K562 (cell line): ENCODE results near the gene MOB3B. TPM values are rescaled to one million over a fixed set of nuclear protein-coding genes. Genes with fewer than 3 reads are reported as not detected.

Experiments used
- ATAC-seq: fragments of 200-7000 bp; cut with Tn5 transposase; 3 replicates; pipeline ENCODE4 v1.9.1; 2020; ENCODE audit warnings: moderate library complexity
- BruUV-seq: library from RNA; stranded (reverse); fragments of 400-500 nt; replicated peaks from 2 replicates; lab custom pipeline; 2021; lab: Mats Ljungman, UMichigan
- CTCF ChIA-PET: fragments of 300-600 bp; formaldehyde crosslinking; extraction: SDS; loops from one replicate; lab custom pipeline; 2021; ENCODE audit warnings: low intra/inter-chr PET ratio; lab: Yijun Ruan, JAX
- POLR2A ChIA-PET: fragments of 300-600, 350-650 bp; sonication (Branson Sonifier 250); formaldehyde crosslinking; extraction: SDS; loops from one replicate; lab custom pipeline; 2021; ENCODE audit warnings: antibody characterized with exemption, inconsistent platforms; lab: Yijun Ruan, JAX
- DNase-seq, 4 experiments: peaks; one replicate each; pipeline versions ENCODE4 v3.0.0 to v3.0.0-alpha.2; 2011 to 2018; ENCODE audit warnings: low spot score in 3 of 4, mixed read lengths in 3 of 4; ENCODE audit errors: extremely low read depth in 1 of 4
- FAIRE-seq: peaks from 2 replicates; lab custom pipeline; 2011; peaks lifted over from hg19 to GRCh38; lab: Jason Lieb, UNC
- H2AFZ ChIP-seq: 2 replicates; pipeline ENCODE4 v1.6.0; 2011; ENCODE audit warnings: low read depth, low read length, control low read depth, inconsistent platforms
- H3K27ac ChIP-seq: fragments of 200-600 bp; 3 replicates; pipeline ENCODE4 v1.8.0; 2011; ENCODE audit warnings: low read depth, mild to moderate bottlenecking, control low read depth, inconsistent platforms, low read length, moderate library complexity, mixed read lengths; ENCODE audit errors: extremely low read depth
- H3K27me3 ChIP-seq, 2 experiments: fragments of 300-600 bp in 1 of 2; 2 replicates in 1 of 2; 3 replicates in 1 of 2; pipeline versions ENCODE4 v1.6.0 to v1.8.0; 2011; ENCODE audit warnings: inconsistent platforms in 2 of 2, low read length in 2 of 2, mild to moderate bottlenecking in 1 of 2, mixed read lengths in 1 of 2, moderate library complexity in 1 of 2; ENCODE audit not compliant: control insufficient read depth in 2 of 2, insufficient read depth in 2 of 2
- H3K36me3 ChIP-seq: fragments of 300-600 bp; 3 replicates; pipeline ENCODE4 v1.8.0; 2011; ENCODE audit warnings: mild to moderate bottlenecking, low read length, inconsistent platforms; ENCODE audit not compliant: control insufficient read depth, insufficient read depth
- H3K4me1 ChIP-seq, 2 experiments: fragments of 200-600 bp in 1 of 2; replicated peaks in 1 of 2; 2 replicates in 1 of 2; 3 replicates in 1 of 2; pipeline versions ENCODE4 v1.5.1 to v1.8.0; 2011; ENCODE audit warnings: inconsistent platforms in 2 of 2, low read length in 2 of 2, mild to moderate bottlenecking in 1 of 2, mixed read lengths in 1 of 2, moderate library complexity in 1 of 2; ENCODE audit not compliant: control insufficient read depth in 2 of 2, insufficient read depth in 2 of 2
- H3K4me2 ChIP-seq: 2 replicates; pipeline ENCODE4 v1.6.1; 2011; ENCODE audit warnings: low read length, control low read depth, inconsistent platforms, mixed read lengths; ENCODE audit not compliant: insufficient read depth
- H3K4me3 ChIP-seq: fragments of 200-600 bp; sonication (generic), shearing (Covaris generic); 2 replicates; pipeline ENCODE4 v1.5.1; 2016; ENCODE audit warnings: control low read depth, inconsistent platforms
- H3K79me2 ChIP-seq: fragments of 200-600 bp; 3 replicates; pipeline ENCODE4 v1.8.0; 2011; ENCODE audit warnings: low read length, inconsistent platforms; ENCODE audit not compliant: control insufficient read depth, insufficient read depth
- H3K9ac ChIP-seq, 2 experiments: 2 replicates each; pipeline versions ENCODE4 v1.6.0 to v1.6.1; 2011; ENCODE audit warnings: low read depth in 2 of 2, low read length in 2 of 2, control low read depth in 1 of 2, inconsistent platforms in 1 of 2, mild to moderate bottlenecking in 1 of 2, mixed read lengths in 1 of 2; ENCODE audit not compliant: insufficient read depth in 1 of 2
- H3K9me1 ChIP-seq: one replicate; pipeline ENCODE4 v1.6.0; 2011; ENCODE audit warnings: inconsistent platforms, mild to moderate bottlenecking, low read length, moderate library complexity; ENCODE audit not compliant: control insufficient read depth, insufficient read depth
- H3K9me3 ChIP-seq: replicated peaks from 2 replicates; pipeline ENCODE4 v1.5.1; 2011; ENCODE audit warnings: low read depth, low read length, inconsistent platforms; ENCODE audit not compliant: control insufficient read depth, insufficient read depth
- H4K20me1 ChIP-seq: replicated peaks from 2 replicates; pipeline ENCODE4 v1.6.1; 2011; ENCODE audit warnings: low read length, inconsistent platforms, mixed read lengths; ENCODE audit not compliant: control insufficient read depth, insufficient read depth
- ARHGAP35 ChIP-seq: fragments of 450-650 bp; IDR thresholded peaks from 2 replicates; pipeline ENCODE4 v1.6.1; 2018; ENCODE audit not compliant: partially characterized antibody
- DPF2 ChIP-seq: fragments of 450-650 bp; IDR thresholded peaks from 2 replicates; pipeline ENCODE4 v1.6.1; 2016
- NR3C1 ChIP-seq: sonication (generic); formaldehyde crosslinking; IDR thresholded peaks from 2 replicates; pipeline ENCODE4 v1.8.1; 2022; ENCODE audit warnings: missing genetic modification reagents
- PTRF ChIP-seq: fragments of 450-650 bp; IDR thresholded peaks from 2 replicates; pipeline ENCODE4 v1.6.1; 2016; ENCODE audit warnings: mild to moderate bottlenecking, missing genetic modification characterization, missing compliant biosample characterization
- RBBP5 ChIP-seq: fragments of 200-600 bp; sonication (generic); IDR thresholded peaks from 2 replicates; pipeline ENCODE4 v1.6.1; 2012; ENCODE audit warnings: borderline replicate concordance, mild to moderate bottlenecking, low read length, control low read depth, inconsistent platforms; ENCODE audit not compliant: insufficient read depth, poor library complexity, severe bottlenecking
- RBM34 ChIP-seq: fragments of 200-400 bp; formaldehyde crosslinking; IDR thresholded peaks from 2 replicates; pipeline ENCODE4 v1.6.1; 2018; ENCODE audit warnings: low read length, borderline replicate concordance; ENCODE audit not compliant: insufficient read depth
- TAF7 ChIP-seq: fragments of 450-650 bp; IDR thresholded peaks from 2 replicates; pipeline ENCODE4 v1.6.1; 2016; ENCODE audit warnings: missing genetic modification characterization, missing compliant biosample characterization
- ZBTB43 ChIP-seq: sonication (generic); formaldehyde crosslinking; IDR thresholded peaks from 2 replicates; pipeline ENCODE4 v1.8.0; 2023; ENCODE audit warnings: mild to moderate bottlenecking, missing genetic modification reagents
- ZNF347 ChIP-seq: fragments of 450-650 bp; formaldehyde crosslinking; IDR thresholded peaks from 2 replicates; pipeline ENCODE4 v1.4.0; 2020; ENCODE audit warnings: low read depth, mild to moderate bottlenecking, moderate library complexity
- ZNF518B ChIP-seq: fragments of 250-450 bp; sonication (Bioruptor Pico); IDR thresholded peaks from 2 replicates; pipeline ENCODE4 v1.5.0; 2021; ENCODE audit warnings: mild to moderate bottlenecking, moderate library complexity
- WGBS: fragments of 100-300 bp; shearing (Covaris generic); methylation state at CpG from one replicate; pipeline ENCODE4 v1.1.6; 2016; ENCODE audit warnings: low coverage, mixed read lengths; ENCODE audit not compliant: insufficient coverage; ENCODE audit errors: missing lambda C conversion rate; 5-methylcytosine and 5-hydroxymethylcytosine counted together
- in situ Hi-C: fragments of 300-500 bp; cut with MboI; formaldehyde crosslinking; loops from 4 replicates; pipeline ENCODE4 v1.15.0; 2018; ENCODE audit warnings: inconsistent platforms, mixed read lengths
- intact Hi-C: fragments of 100-400 bp; cut with micrococcal nuclease; formaldehyde crosslinking; loops from 2 replicates; pipeline ENCODE4 v1.14.2; 2022
- polyA plus RNA-seq, 8 experiments: library from polyadenylated mRNA; depleted of rRNA in 4 of 8; stranded (reverse) in 5 of 8; unstranded in 3 of 8; fragments of >200 nt; fragmentation: Nextera tagmentation in 2 of 8; fragmentation: Illumina TruSeq in 1 of 8; extraction: Ambion mirVana in 2 of 8; extraction: Trizol in 1 of 8; gene quantifications; 2 replicates each; pipeline versions ENCODE4 v1.2.1 to v1.2.3, GENCODE V29; 2011 to 2014; ENCODE audit warnings: inconsistent platforms in 1 of 8, missing spikeins in 1 of 8
- total RNA-seq, 7 experiments: library from RNA; depleted of rRNA in 6 of 7; stranded (reverse); fragments of >200 nt in 6 of 7; fragmentation: Illumina TruSeq in 2 of 7; extraction: Trizol in 2 of 7; gene quantifications; 2 replicates each; pipeline versions ENCODE4 v1.2.1 to v1.2.3, GENCODE V29; 2011 to 2021; ENCODE audit warnings: low replicate concordance in 1 of 7

MOB3B gene
- total and polyA plus RNA-seq, 9 of the 15 experiments (the other 6 are each of a cell fraction or from before 2014, with no cell fraction given): 3.6 to 12.8 (median 7.2) TPM

- no peak overlapping the region for H3K4me3 ChIP-seq
- in situ Hi-C loops (no loop called here), intact Hi-C loops (no loop called here)
- H3K4me2 ChIP-seq: no peak overlapping the region
- H3K9me1 ChIP-seq: no peaks in the 10 kb centered on the region
- ChIA-PET POLR2A (interaction anchor here (1.6 kb wide), 1 partner anchor 11 kb away, joined by 5 read pairs; no protein-coding TSS in a partner anchor), CTCF (no interaction called here)
- no peak overlapping the region for H3K27ac ChIP-seq
- H3K36me3 ChIP-seq: no peaks in the 10 kb centered on the region
- no TSS peak for BruUV-seq
- no peak for FAIRE-seq
- WGBS: 76% methylated on average over 2 of the region's 3 CpGs
- no peak overlapping the region for H2AFZ ChIP-seq
- H3K79me2 ChIP-seq: peaks cover 35% of the 10 kb centered on the region
- no peak for TF ChIP-seq ZNF347 (CRISPR knock-in tag)
- no peak for TF ChIP-seq ARHGAP35
- no peak for TF ChIP-seq DPF2
- no peak for TF ChIP-seq ZNF518B
- no peak for TF ChIP-seq RBBP5
- no peak for TF ChIP-seq NR3C1 (CRISPR knock-in tag)
- TF ChIP-seq ZBTB43 (CRISPR knock-in tag): no peak
- no peak for TF ChIP-seq RBM34
- TF ChIP-seq TAF7: no peak
- no peak for TF ChIP-seq PTRF (tag)
- H4K20me1 ChIP-seq: no peaks in the 10 kb centered on the region
- no peak for DNase-seq
- no peaks in the 10 kb centered on the region for H3K9me3 ChIP-seq
- no peaks in the 10 kb centered on the region for H3K27me3 ChIP-seq
- no peak overlapping the region for H3K9ac ChIP-seq
- H3K4me1 ChIP-seq: peaks cover 3 to 6% of the 10 kb centered on the region in 2 experiments; a peak in 3 of 5 replicates
- no peak for ATAC-seq
These were observed 102.4 kb downstream of the MOB3B start for GRCh38 chr9:27427272-27427643.
